ENCODE data around the gene CCDC87.
"Not testable (repeated sequence)": the region's sequence is repeated elsewhere in the genome, so short reads cannot be mapped to it uniquely, and the experiment has no call there.

CCDC87 gene
- long read RNA-seq, donor 1: 0 reads
- long read RNA-seq, donor 2: 0 reads
- long read RNA-seq, donor 3: 0 reads
- long read RNA-seq, donor 4, partial matches to known transcripts: 0 of 2 reads
- long read RNA-seq, donor 4, other reads (novel, unspliced or antisense): 0 of 2 reads
- long read RNA-seq, donor 5: 0 reads
- long read RNA-seq, donor 6, partial matches to known transcripts: 0 of 1 reads
- long read RNA-seq, donor 6, other reads (novel, unspliced or antisense): 0 of 1 reads
- long read RNA-seq, donor 7, partial matches to known transcripts: 0 of 1 reads
- long read RNA-seq, donor 7, other reads (novel, unspliced or antisense): 0 of 1 reads
- long read RNA-seq, donor 8, partial matches to known transcripts: 0 of 1 reads
- long read RNA-seq, donor 8, other reads (novel, unspliced or antisense): 0 of 1 reads

- peak; percentile 95 for DNase-seq
Observed at GRCh38 chr11:66592457-66593302, at the start of gene CCDC87, which contains the start of gene CCS. CCDC87 (minus strand) TSS chr11:66593063; CDS start chr11:66593015, 48 bp downstream. CCS (plus strand) TSS chr11:66593185; CDS start chr11:66593262, 77 bp downstream.

GRCh38 chr11:66641834-66642233, 49.0 kb upstream of the CCDC87 start:
- no peak for DNase-seq

- DNase-seq: not testable (repeated sequence)
Observed at GRCh38 chr11:66639814-66640340, 47.0 kb upstream of the CCDC87 start.

- DNase-seq: no peak
Observed at GRCh38 chr11:66639066-66639813, 46.4 kb upstream of the CCDC87 start.

GRCh38 chr11:66638177-66639065, 45.6 kb upstream of the CCDC87 start, which contains the start of gene RBM4:
RBM4 (plus strand) TSS chr11:66638703; CDS start chr11:66639712, 1,009 bp downstream.
- peak; percentile 95 for DNase-seq

GRCh38 chr11:66637557-66638176, 44.8 kb upstream of the CCDC87 start:
- no peak for DNase-seq

GRCh38 chr11:66636411-66636810, 43.5 kb upstream of the CCDC87 start:
- DNase-seq: no peak

GRCh38 chr11:66632952-66633351, 40.1 kb upstream of the CCDC87 start:
- no peak for DNase-seq

- no peak for DNase-seq
Observed at GRCh38 chr11:66631883-66632282, 39.0 kb upstream of the CCDC87 start.

GRCh38 chr11:66629356-66629755, 36.5 kb upstream of the CCDC87 start:
- no peak for DNase-seq

GRCh38 chr11:66628061-66628603, 35.3 kb upstream of the CCDC87 start:
- no peak for DNase-seq

- no peak for DNase-seq
Observed at GRCh38 chr11:66626926-66627325, 34.1 kb upstream of the CCDC87 start.

- DNase-seq: no peak
Observed at GRCh38 chr11:66626382-66626781, 33.5 kb upstream of the CCDC87 start.

GRCh38 chr11:66625752-66626149, 32.9 kb upstream of the CCDC87 start:
- no peak for DNase-seq

- DNase-seq: no peak
Observed at GRCh38 chr11:66625041-66625751, 32.3 kb upstream of the CCDC87 start.

- DNase-seq: no peak
Observed at GRCh38 chr11:66624450-66624849, 31.6 kb upstream of the CCDC87 start.

GRCh38 chr11:66619080-66619554, 26.3 kb upstream of the CCDC87 start:
- DNase-seq: no peak

- DNase-seq: no peak
Observed at GRCh38 chr11:66617155-66617834, 24.4 kb upstream of the CCDC87 start.
